Measurements from ENCODE around the gene CTNNBL1.

CTNNBL1 gene

DNA sequence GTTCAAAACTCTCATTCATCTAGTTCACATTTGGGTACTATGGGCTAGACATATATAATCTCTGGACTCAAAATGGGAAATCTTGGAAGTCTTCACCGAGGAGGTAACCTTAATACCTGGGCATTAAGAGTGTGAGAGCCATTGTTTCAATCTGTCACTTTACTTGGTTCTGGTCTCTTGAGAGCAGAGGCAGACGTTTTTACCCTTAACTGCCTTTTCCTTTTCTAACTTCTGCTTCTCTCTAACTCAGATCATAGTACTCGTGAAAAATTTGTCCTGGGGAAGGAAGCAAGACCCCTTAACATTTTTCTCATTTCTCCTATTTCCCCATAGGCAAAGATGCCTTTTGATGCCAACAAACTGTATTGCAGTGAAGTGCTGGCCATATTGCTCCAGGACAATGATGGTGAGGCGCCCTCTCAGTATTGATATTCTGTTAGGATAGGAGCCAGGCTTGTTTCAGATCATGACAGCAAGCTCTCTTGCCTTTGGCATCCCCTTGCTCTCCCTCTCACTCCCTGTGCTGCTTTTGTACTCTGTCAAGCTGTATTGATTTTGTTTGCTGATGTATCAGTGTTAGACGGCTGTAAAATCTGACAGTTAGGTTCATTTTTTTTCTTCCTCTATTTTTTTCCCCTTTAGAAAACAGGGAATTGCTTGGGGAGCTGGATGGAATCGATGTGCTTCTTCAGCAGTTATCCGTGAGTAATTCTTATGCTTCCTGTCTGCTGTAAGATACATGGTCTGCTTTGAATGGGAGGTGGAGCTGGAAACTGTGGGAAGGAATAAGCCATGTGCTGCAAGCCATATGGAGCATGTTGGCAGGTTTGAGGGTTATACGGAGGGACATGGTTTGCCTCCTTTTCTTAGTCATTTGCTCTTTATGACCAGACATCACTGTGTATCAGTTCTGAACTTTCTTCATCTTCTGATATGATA lies 83.5 kb downstream of the CTNNBL1 start:
- Histone ChIP-seq H3K36me3 (ENCODE audit: insufficient read depth, low read length) (peaks cover 16% of the 10 kb centered on the region), H3K9ac (ENCODE audit: low read depth, low read length) (no peak overlapping the region), H3K27ac (ENCODE audit: low read depth, low read length) (no peak overlapping the region), H3K9me3 (ENCODE audit: insufficient read depth, low read depth, low read length) (no peaks in the 10 kb centered on the region), H3K4me1 (ENCODE audit: insufficient read depth, low read length) (no peaks in the 10 kb centered on the region), H3K27me3 (ENCODE audit: insufficient read depth, low read length) (no peaks in the 10 kb centered on the region), H3K4me3 (ENCODE audit: low read length) (no peak overlapping the region)
- WGBS, result 92% methylated on average over 7 of the region's 8 CpGs

DNA sequence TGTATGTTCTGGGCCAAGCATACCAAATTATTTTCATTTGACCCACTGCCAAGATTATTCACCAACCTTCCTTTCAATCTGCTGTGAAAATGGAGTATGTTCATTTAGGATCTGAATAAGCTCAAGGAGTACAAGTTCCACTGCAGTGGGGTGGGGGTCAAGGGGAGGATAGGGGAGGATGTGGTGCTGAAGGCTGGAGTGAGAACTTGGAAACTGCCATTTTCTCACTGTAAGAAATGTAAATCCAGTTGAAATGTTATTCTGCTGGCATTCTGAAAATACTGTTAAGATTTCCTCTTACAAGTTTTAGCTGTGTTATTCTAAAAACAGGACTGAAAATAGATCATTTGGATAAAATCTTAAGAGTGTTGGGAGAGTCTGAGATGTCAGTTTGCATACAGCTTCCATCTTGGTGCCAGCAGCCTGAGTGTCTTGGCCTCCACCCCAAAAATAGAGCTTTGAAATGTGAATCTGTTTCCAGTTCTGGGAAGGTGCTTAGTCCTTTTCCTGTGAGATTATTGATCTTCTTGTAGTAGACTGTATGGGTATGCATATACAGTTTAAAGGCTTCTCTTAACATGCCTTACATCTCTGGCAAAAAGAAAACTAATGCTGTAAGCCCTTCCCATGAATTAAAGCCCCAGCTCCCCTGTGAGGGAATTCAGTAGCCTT lies 84.3 kb downstream of the CTNNBL1 start:
- H3K4me1 ChIP-seq (ENCODE audit: insufficient read depth, low read length), result no peaks in the 10 kb centered on the region
- no peak overlapping the region for H3K27ac ChIP-seq (ENCODE audit: low read depth, low read length)
- H3K9ac ChIP-seq (ENCODE audit: low read depth, low read length), result no peak overlapping the region
- H3K4me3 ChIP-seq (ENCODE audit: low read length), result no peak overlapping the region
- H3K9me3 ChIP-seq (ENCODE audit: insufficient read depth, low read depth, low read length), result no peaks in the 10 kb centered on the region
- peaks cover 12% of the 10 kb centered on the region for H3K36me3 ChIP-seq (ENCODE audit: insufficient read depth, low read length)
- no peaks in the 10 kb centered on the region for H3K27me3 ChIP-seq (ENCODE audit: insufficient read depth, low read length)

DNA sequence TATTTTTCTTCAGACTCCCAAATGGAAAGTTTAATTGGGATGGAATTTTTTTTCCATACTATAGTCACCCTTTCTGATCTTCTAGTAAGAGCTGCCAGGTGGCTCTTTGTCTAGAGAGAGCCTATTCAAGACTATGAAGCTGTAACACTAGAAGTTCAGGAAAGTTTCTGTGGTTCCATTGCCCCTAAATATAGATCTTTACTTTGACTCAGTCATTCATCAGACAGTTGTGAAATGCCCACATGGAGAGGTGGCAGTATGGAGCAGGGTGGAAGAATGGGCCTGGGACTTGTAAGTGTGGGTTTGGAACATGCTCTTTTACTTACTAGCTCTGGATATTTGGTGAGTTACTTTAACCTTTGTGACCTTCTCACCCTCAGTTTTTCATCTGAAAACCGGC lies 87.8 kb downstream of the CTNNBL1 start:
- no peaks in the 10 kb centered on the region for H3K27me3 ChIP-seq (ENCODE audit: insufficient read depth, low read length)
- H3K9ac ChIP-seq (ENCODE audit: low read depth, low read length), result no peak overlapping the region
- H3K4me3 ChIP-seq (ENCODE audit: low read length), result no peak overlapping the region
- no peak overlapping the region for H3K27ac ChIP-seq (ENCODE audit: low read depth, low read length)
- peaks cover 7% of the 10 kb centered on the region; the same call in 1 of the 2 replicates for H3K4me1 ChIP-seq (ENCODE audit: insufficient read depth, low read length)
- no CpG with 5 or more reads among the region's 1 CpG for WGBS
- H3K9me3 ChIP-seq (ENCODE audit: insufficient read depth, low read depth, low read length), result no peaks in the 10 kb centered on the region
- H3K36me3 ChIP-seq (ENCODE audit: insufficient read depth, low read length), result peaks cover 10% of the 10 kb centered on the region

DNA sequence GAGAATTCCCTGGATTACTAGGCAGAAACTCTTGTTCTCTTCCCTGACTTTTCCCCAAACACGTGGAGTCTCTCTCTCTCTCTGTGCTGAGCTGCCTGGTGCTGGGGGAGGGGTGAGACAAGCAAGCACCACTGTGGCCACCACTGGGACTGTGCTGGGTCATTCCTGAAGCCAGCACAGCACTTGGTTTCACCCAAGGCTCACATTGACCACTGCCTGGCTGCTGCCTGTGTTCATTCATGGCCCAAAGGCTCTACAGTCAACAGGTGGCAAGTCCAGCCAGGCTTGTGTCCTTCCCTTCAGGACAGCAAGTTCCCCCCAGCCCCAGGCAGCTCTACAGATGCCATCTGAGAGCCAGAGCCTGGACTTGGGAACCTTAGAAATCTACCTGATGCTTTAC lies 92.2 kb downstream of the CTNNBL1 start:
- no peak overlapping the region for H3K27ac ChIP-seq (ENCODE audit: low read depth, low read length)
- peaks cover 7% of the 10 kb centered on the region; the same call in 1 of the 2 replicates for H3K4me1 ChIP-seq (ENCODE audit: insufficient read depth, low read length)
- no peaks in the 10 kb centered on the region; the same call in 1 of the 2 replicates for H3K9me3 ChIP-seq (ENCODE audit: insufficient read depth, low read depth, low read length)
- no peak overlapping the region for H3K9ac ChIP-seq (ENCODE audit: low read depth, low read length)
- H3K4me3 ChIP-seq (ENCODE audit: low read length), result no peak overlapping the region
- no peaks in the 10 kb centered on the region for H3K27me3 ChIP-seq (ENCODE audit: insufficient read depth, low read length)
- 10% methylated on average over 1 of the region's 1 CpG for WGBS
- H3K36me3 ChIP-seq (ENCODE audit: insufficient read depth, low read length), result peaks cover 29% of the 10 kb centered on the region

DNA sequence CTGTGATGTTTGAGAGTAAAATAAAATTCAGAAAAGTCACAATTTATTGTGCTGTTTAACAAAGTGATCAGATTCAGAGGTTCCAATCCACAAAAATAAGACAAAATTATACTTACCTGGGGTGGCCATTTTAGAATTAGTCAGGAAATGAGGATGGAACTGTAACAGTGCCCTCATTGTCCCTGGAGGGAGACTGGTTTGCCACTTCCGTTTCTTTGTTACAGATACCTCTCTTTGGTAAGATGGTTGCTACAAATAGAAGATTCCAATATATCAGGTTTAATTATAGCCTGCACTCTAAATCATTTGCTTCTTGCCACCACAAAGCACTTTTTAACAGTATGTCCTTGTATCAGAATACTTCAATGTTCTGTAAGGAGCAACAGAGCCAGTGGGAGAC lies 95.6 kb downstream of the CTNNBL1 start:
- 73% methylated on average over 1 of the region's 1 CpG for WGBS

DNA sequence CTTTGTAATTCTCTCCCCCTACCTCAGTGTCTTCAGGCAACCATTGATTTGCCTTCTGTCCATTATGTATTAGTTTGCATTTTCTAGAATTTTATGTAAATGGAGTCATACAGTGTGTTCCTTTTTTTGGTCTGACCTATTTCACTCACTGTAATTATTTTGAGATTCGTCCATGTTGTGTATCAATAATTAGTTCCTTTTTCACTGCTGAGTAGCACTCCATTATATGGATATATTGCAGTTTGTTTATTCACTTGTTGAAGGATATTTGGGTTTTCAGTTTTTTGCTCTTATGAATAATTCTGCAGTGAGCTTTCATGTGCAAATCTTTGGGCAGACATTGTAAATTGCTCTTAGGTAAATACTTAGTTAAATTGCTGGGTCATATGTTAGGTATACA lies 97.1 kb downstream of the CTNNBL1 start:
- Histone ChIP-seq H3K27ac (ENCODE audit: low read depth, low read length) (no peak overlapping the region), H3K9me3 (ENCODE audit: insufficient read depth, low read depth, low read length) (peaks cover 3% of the 10 kb centered on the region; the same call in 1 of the 2 replicates), H3K4me3 (ENCODE audit: low read length) (no peak overlapping the region), H3K36me3 (ENCODE audit: insufficient read depth, low read length) (peaks cover 32% of the 10 kb centered on the region), H3K27me3 (ENCODE audit: insufficient read depth, low read length) (no peaks in the 10 kb centered on the region), H3K9ac (ENCODE audit: low read depth, low read length) (no peak overlapping the region), H3K4me1 (ENCODE audit: insufficient read depth, low read length) (peaks cover 3% of the 10 kb centered on the region; the same call in 1 of the 2 replicates)
- 100% methylated on average over 1 of the region's 1 CpG for WGBS

More for the DNA sequence above, 95.6 kb downstream of the CTNNBL1 start:
- Histone ChIP-seq H3K27ac (ENCODE audit: low read depth, low read length) (no peak overlapping the region), H3K9ac (ENCODE audit: low read depth, low read length) (no peak overlapping the region), H3K4me1 (ENCODE audit: insufficient read depth, low read length) (peaks cover 7% of the 10 kb centered on the region; the same call in 1 of the 2 replicates), H3K36me3 (ENCODE audit: insufficient read depth, low read length) (peaks cover 32% of the 10 kb centered on the region), H3K9me3 (ENCODE audit: insufficient read depth, low read depth, low read length) (peaks cover 3% of the 10 kb centered on the region; the same call in 1 of the 2 replicates), H3K4me3 (ENCODE audit: low read length) (no peak overlapping the region), H3K27me3 (ENCODE audit: insufficient read depth, low read length) (no peaks in the 10 kb centered on the region)

DNA sequence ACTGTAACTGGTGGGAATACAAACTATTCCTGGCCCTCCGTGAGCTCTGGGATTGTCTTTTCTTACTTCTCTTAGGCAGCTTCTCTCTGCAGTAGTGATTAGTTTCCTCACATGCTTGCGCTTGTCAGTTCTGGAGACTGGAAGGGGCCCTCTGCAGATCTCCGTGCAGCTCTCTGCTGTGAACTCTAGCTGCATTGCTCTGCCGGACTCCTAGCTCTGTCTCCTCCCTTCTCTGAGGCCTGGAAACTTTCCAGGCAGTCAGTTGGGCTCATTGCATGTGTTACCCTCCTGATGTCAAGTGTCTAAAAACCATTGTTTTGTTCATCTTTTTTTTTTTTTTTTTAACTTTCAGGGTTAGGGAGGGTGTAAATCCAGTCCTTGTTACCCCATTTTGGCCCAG lies 102.3 kb downstream of the CTNNBL1 start:
- whole genome bisulfite sequencing, result 85% methylated on average over 4 of the region's 4 CpGs
- no peak overlapping the region for H3K4me3 ChIP-seq (ENCODE audit: low read length)
- H3K27me3 ChIP-seq (ENCODE audit: insufficient read depth, low read length), result no peaks in the 10 kb centered on the region
- no peaks in the 10 kb centered on the region for H3K4me1 ChIP-seq (ENCODE audit: insufficient read depth, low read length)
- H3K27ac ChIP-seq (ENCODE audit: low read depth, low read length), result no peak overlapping the region
- H3K9ac ChIP-seq (ENCODE audit: low read depth, low read length), result no peak overlapping the region
- peaks cover 20% of the 10 kb centered on the region for H3K36me3 ChIP-seq (ENCODE audit: insufficient read depth, low read length)
- peaks cover 3% of the 10 kb centered on the region; the same call in 1 of the 2 replicates for H3K9me3 ChIP-seq (ENCODE audit: insufficient read depth, low read depth, low read length)

DNA sequence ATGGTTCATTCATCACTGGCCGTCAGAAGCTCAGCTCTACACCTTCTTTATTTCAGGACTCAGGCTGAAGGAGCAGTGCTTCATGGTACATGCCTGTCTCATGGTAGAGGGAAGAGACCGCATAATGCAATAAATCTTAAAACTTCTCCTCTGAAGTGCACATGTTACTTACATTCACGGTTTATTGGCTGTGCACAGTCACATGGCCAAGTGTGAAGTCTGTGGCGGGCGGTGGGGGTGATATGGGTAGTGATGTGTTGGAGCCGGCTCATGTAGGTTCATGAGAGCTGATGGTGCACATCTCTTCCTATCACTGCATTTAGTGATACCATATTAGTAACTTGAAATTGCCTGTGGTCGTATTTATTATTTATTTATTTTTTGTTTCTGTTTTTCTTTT lies 102.9 kb downstream of the CTNNBL1 start:
- no peak overlapping the region for H3K4me3 ChIP-seq (ENCODE audit: low read length)

DNA sequence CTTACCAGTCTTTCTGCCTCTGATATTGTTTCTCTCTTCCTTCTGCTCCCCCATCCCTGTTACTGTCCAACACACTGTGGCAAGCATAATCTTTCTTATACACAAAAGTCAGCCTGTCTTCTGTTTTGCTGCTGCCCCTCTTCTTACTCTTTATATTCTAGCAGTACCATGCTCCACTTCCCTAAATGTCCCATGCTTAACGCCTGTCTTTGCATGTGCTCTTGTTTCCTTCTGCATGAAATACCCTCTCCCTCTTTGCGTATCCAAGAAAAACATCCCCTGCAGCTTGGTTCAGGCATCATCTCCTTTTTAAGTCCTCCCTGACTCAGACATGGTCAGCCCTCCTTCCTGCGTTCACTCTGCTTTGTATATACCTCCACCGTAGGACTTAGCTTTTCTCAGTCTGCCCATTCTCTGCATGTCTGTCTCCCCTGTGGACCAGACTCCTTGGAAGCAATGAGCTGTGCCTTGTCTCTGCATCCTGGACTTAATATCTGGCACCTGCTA lies 103.9 kb downstream of the CTNNBL1 start:
- WGBS, result 89% methylated on average over 4 of the region's 4 CpGs
- no peak overlapping the region for H3K27ac ChIP-seq (ENCODE audit: low read depth, low read length)
- H3K27me3 ChIP-seq (ENCODE audit: insufficient read depth, low read length), result no peaks in the 10 kb centered on the region
- no peak overlapping the region for H3K4me3 ChIP-seq (ENCODE audit: low read length)
- H3K4me1 ChIP-seq (ENCODE audit: insufficient read depth, low read length), result no peaks in the 10 kb centered on the region
- peaks cover 12% of the 10 kb centered on the region for H3K36me3 ChIP-seq (ENCODE audit: insufficient read depth, low read length)
- H3K9me3 ChIP-seq (ENCODE audit: insufficient read depth, low read depth, low read length), result no peaks in the 10 kb centered on the region
- H3K9ac ChIP-seq (ENCODE audit: low read depth, low read length), result no peak overlapping the region

More for the DNA sequence above, 102.9 kb downstream of the CTNNBL1 start:
- Histone ChIP-seq H3K27ac (ENCODE audit: low read depth, low read length) (no peak overlapping the region), H3K27me3 (ENCODE audit: insufficient read depth, low read length) (no peaks in the 10 kb centered on the region), H3K36me3 (ENCODE audit: insufficient read depth, low read length) (peaks cover 16% of the 10 kb centered on the region), H3K9me3 (ENCODE audit: insufficient read depth, low read depth, low read length) (0 out of 2 replicates have a peak, but pooled peaks cover 1% of the 10 kb centered on the region), H3K9ac (ENCODE audit: low read depth, low read length) (no peak overlapping the region), H3K4me1 (ENCODE audit: insufficient read depth, low read length) (no peaks in the 10 kb centered on the region)
- WGBS, result 82% methylated on average over 6 of the region's 7 CpGs

DNA sequence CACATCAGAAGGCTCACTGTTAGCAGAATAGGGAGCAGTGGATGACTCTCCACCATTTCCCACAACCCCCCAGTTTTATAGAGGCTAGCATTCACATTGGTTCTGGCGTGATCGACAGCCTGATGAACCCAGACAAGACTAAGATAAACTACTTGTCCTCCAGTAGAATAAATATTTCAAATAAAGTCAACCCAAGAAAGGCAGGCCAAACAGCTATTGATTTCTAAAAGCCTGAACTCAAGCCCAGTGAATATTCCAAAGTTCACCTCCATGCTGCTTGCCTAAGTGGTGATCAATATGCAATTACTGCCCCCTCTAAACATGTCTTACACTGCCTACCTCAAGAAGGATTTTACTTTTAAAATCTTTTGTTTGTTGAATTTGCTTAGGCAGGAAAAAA lies 104.5 kb downstream of the CTNNBL1 start:
- no peak overlapping the region for H3K27ac ChIP-seq (ENCODE audit: low read depth, low read length)

DNA sequence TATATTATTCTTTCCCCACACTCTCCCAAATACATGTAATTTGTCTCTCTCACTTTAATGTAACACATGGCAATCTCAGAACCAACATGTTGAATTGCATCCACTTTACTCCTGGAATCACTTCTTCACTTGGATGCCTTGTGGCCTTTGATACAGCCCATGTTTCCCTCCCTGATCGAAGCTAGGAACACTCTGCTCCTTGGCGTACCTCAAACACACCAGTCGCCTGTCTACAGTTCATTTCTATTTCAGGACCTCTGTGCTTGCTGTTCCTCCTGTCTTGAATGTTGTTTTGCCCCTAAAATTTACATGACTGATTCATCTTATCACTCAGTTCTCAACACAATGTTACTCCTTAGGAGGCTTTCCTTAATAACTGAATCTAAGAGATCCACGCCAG lies 106.8 kb downstream of the CTNNBL1 start:
- no peak overlapping the region for H3K27ac ChIP-seq (ENCODE audit: low read depth, low read length)
- 82% methylated on average over 4 of the region's 4 CpGs for WGBS

More for the DNA sequence above, 104.5 kb downstream of the CTNNBL1 start:
- peaks cover 18% of the 10 kb centered on the region for H3K36me3 ChIP-seq (ENCODE audit: insufficient read depth, low read length)
- H3K9ac ChIP-seq (ENCODE audit: low read depth, low read length), result no peak overlapping the region
- H3K9me3 ChIP-seq (ENCODE audit: insufficient read depth, low read depth, low read length), result no peaks in the 10 kb centered on the region
- whole genome bisulfite sequencing, result 89% methylated on average over 2 of the region's 2 CpGs
- no peak overlapping the region for H3K4me3 ChIP-seq (ENCODE audit: low read length)
- H3K27me3 ChIP-seq (ENCODE audit: insufficient read depth, low read length), result no peaks in the 10 kb centered on the region
- H3K4me1 ChIP-seq (ENCODE audit: insufficient read depth, low read length), result no peaks in the 10 kb centered on the region

More for the DNA sequence above, 106.8 kb downstream of the CTNNBL1 start:
- Histone ChIP-seq H3K9ac (ENCODE audit: low read depth, low read length) (no peak overlapping the region), H3K9me3 (ENCODE audit: insufficient read depth, low read depth, low read length) (no peaks in the 10 kb centered on the region), H3K4me3 (ENCODE audit: low read length) (no peak overlapping the region), H3K4me1 (ENCODE audit: insufficient read depth, low read length) (no peaks in the 10 kb centered on the region), H3K27me3 (ENCODE audit: insufficient read depth, low read length) (no peaks in the 10 kb centered on the region), H3K36me3 (ENCODE audit: insufficient read depth, low read length) (peaks cover 28% of the 10 kb centered on the region)
